ENCODE results near the gene BCL2L13.
"Not testable (repeated sequence)": the region's sequence is repeated elsewhere in the genome, so short reads cannot be mapped to it uniquely, and the experiment has no call there.

Gene BCL2L13

DNA sequence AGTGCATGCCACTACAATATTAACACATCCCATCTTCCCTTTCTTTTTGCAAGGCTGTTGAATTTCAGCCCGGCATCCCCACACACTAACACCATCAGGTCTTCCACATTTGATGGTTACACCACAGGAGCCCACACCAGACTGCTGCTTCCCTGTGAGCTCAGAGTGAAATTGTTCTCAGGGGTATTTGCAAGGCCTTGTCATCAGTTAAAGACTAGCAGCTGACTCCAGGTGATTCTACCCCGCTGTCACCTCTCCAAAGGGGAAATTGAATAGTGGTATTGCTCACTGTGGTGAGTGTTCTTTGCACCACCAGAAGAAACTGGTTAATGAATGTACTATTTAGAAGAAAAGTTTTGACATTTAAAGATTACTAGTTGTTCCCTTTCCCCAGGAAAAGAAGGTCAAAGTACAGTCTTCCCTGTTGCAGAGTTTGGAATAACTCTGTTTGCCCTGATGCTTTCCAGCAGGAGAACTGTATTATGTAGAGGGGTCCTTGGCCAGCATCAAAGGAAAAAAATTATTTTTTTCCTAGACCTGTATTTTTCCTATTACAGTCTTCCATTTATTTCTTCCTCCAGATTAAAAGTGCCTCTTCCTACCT, 93.8 kb downstream of the BCL2L13 start:
- no peak for DNase-seq

DNA sequence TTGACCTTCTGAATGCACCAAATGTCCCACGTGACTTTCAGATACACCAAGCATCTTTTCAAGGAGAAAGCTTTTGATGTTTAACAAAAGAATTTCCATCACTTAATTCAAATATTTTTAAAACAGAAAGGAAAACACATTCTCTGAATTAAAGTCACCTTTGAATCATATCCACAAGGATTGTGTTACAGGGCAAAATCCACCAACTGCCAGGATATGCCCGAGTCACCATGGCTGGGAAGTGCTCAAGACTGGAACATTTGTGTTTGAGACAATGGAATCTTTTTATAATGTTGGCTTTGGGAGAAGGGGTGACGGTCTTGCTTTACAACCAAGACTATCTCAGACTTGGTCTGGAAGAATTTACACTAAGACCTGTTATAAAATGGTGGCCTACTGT, 94.9 kb downstream of the BCL2L13 start:
- DNase-seq: no peak

DNA sequence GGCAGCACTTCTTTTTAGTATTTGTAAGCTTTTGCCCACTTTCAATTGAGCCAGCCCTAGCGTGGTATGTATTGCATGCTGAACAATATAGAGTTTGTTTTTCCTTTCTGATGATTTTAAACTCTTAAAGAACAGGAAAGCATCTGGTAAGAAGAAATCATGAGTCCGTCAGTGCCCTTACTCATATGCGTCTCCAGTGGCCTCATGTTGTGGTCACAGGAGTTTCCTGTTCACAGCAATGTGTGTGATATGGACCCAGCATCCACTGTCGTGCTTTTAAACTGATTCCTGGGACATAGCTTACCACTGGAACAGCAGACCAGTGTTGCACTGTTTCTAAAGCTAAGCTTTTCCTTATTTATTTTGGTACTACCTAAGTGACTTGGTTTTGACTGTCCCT, 95.6 kb downstream of the BCL2L13 start:
- DNase-seq: no peak

DNA sequence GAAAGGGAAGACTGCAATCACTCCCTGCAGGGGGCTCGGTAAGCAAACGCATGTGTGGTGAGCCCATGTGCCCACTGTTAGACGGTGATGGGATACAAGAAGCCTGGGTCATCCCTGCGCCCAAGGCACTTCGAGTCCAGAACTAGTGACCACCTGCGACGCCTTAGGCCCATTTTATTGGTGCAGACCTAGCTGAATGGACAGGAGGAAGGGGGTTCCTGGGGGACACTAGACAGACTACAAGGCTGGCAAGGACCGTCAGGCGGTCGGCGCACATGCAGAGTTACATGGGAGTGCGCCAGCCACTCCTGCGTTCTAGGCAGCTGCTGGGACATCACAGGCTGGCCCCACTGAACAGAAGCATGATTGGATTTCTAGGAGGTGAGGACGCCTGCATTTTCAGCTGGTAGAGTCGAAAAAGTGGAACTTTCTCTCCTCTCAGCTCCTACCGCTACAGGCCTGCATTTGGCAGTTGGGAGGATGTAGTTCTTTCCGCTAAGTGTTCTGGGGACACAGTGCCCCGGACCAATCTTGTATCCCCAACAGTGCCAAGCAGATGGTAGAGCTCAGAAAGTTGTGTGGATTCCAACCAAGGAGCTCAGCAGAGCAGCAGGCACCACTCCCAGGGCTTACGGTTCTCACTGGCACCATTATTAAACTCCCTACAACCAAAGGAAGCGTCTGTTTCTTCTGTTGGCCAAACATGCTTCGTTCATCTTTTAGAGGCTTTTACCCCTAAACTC, 100.0 kb downstream of the BCL2L13 start:
- no peak for DNase-seq

DNA sequence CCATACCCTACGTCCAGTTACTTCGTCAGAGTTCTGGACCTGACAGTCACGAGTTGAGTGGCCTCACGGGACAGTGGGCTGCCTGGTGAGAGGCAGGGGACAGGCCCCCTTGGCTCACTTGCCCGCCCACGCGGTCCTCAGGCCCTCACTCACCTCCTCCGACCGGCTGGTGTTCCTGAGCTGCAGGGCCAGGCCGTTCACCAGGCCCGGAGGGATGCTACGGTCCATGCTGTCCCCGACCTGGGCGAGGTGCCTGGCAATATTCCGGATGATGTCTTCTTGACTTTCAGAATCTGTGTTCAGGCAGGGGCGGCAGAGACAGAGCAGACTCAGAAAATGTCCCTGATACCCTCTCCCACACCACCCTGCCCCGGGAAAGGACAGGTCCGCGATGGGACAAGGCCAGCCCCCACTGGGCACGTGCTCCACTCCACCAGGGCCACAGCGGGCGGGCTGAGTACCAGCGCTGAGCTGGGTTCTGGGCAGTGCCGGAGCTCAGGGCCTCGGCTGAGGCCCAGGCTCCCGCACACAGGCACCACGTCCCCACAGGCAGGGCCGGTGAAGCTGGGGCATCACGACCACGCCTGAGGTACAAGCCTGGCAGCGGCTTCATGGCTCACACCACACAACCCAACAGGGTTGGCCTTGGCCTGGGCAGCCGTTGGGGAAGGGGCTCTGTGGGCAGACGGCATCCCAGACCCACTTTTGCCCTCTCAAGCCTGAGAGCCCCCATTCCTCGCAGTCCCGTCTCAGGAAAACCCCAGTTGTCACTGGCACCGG, 100.8 kb downstream of the BCL2L13 start:
- DNase-seq: no peak

DNA sequence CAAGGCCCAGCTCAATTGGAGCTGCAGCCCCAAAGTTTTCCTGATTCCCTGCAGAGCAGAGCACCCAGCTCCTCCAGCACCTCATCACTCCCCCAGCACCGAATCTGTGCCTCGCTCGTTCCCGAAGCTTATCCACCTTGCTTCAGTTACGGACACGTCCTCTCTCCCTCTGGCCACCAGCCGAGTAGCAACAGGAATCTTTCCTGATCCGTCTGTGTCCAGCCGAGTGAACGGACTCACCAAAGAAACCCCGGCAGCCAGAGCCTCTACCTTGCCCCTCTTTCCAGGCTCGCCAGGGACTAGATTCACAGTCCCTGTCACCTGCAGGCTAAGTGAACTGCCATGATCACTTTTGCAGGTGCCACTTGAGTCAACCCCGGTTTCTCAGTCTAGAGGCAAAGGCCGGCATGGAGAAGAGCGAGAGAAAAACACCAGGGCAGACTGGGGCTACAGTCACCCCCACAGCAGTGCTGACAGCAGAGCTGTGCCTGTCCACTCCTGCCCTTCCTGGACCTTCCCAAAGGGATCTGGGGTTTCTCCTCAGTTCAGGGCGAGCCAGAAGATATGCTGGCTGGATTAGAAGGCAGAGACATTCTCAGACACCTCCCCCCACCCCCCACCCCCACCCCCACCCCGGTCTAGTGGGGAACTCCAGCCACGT, 103.4 kb downstream of the BCL2L13 start:
- DNase-seq: no peak

DNA sequence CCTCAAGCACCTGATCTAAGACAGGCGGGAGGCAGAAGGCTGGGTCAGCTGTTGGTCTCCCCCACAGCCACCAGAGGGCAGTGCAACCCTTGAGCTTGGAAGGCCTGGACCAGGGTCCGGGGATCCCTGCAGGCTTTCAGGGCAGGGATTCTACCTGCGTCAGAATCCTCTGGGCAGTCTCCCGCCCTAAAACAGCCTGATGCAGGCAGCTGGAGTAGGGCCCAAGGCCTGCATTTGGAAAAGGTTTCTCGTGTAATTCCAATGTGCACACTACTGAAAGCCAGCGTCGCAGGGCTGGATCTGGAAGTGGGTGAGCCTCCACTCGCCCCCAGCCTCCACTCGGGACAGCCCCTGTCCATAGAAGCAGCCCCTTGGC, 104.0 kb downstream of the BCL2L13 start:
- DNase-seq: peak; percentile 60 to 72

DNA sequence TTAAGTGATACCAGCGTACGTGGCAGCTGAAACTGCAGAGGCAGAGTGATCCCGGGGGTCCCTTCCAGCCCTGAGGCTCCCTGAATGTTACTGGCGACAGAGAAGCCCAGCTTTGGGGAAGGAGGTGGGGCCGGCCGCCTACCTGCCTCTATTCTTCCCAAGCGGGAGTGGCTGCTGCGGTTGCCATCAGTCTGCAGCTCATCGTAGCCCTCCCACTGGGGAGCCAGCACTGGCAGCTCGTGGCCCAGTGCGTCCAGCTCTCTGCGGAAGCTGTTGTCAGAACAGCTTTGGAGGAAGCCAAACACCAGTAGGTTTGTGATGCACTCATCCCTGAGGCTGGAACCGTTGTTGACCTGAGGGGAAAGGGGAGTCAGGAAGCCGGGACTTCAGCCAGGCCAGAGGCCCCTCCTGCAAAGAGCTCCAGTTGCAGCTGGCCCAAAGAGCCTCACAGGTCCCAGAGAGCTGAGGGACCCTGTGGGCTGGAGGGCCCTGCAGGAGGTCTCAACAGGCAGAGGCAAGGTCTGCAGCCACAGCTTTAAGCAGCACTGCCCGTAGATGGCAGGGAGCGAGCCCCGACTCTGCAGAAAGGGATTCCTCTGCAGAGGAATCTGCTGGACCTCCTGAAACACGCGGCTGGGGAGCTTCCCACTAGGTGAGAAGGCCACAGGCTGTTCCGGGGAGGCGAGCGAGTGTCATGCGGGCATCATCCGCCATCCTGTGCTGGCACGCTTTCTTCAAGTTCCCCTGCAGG, 105.3 kb downstream of the BCL2L13 start:
- no peak for DNase-seq

DNA sequence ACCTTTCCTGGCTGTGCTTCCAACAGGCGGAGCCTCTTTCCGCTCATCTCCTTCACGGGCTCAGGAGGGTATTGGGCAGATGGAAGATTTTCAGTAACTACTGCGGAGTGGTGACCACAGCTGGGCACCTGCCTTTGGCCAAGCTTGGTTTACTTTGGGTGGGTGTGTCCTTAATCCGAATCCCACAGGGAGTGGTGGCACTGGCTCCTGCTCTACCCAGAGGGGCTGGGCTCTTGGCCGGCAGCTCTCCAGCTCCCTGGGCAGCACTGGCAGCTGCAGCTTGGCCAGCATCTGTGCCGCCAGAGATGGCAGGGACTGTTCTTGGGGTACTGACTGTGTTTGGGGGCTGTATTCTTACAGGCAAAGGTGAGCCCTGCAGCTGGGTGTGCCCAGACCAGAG, 105.9 kb downstream of the BCL2L13 start:
- peak in 1 of 2 experiments; percentile 1 for DNase-seq

DNA sequence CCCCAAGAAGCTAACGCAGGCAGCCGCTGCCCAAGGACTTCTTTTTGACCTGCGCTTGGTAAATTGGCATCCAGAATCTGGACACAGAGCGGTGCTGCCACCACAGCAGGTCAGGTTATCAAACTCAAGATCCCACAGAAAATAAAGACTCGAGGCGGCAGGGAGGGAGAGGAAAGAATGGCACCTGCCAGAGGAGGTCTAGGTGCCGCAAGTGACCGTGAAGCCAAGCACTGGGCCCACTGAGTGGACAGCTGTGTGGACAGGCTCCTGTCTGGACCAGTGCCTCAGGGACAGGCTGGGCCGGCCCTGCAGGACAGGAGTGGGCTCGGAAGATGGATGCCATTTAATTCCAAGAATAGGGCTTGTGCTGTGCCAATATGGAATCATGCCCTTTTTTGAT, 108.4 kb downstream of the BCL2L13 start:
- no peak for DNase-seq

DNA sequence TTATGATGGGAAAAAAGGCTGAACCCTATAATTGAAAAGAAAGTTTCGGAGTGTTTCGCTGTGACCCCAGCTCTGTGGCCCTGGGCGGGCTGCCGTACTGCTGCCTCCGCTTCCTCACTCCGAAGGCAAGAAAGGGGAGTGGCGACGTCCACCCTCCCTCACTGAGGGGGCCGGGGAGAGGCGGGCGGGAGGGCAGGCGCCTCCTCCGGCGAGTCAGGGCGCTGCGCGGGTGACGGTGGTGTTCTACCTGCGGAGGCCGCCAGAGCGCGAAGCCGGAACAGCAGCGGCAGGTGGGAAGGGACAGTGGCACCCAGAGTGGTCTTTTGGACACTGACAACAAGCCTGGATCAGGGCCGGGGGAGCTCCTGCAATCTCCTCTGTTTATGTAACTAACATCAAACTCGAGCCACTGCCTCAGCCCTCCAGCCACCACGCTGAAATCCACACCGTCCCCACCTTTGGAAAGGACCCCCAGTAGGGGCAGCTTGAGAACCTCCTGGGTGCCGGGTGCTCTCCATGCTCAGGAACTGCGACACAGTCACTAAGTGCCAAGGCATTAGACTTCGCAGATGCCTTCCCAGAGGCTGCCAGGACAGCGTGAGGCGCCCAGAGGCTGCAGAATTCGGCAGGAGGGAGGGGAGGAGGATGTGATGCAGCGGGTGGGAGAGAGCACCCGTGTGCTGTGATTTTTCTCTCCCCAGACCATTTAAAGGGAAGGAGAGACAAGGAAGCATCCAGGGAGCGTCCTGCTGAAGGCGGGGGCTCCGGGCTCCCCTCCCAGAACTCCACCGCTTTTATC, 110.2 kb downstream of the BCL2L13 start:
- DNase-seq: no peak

DNA sequence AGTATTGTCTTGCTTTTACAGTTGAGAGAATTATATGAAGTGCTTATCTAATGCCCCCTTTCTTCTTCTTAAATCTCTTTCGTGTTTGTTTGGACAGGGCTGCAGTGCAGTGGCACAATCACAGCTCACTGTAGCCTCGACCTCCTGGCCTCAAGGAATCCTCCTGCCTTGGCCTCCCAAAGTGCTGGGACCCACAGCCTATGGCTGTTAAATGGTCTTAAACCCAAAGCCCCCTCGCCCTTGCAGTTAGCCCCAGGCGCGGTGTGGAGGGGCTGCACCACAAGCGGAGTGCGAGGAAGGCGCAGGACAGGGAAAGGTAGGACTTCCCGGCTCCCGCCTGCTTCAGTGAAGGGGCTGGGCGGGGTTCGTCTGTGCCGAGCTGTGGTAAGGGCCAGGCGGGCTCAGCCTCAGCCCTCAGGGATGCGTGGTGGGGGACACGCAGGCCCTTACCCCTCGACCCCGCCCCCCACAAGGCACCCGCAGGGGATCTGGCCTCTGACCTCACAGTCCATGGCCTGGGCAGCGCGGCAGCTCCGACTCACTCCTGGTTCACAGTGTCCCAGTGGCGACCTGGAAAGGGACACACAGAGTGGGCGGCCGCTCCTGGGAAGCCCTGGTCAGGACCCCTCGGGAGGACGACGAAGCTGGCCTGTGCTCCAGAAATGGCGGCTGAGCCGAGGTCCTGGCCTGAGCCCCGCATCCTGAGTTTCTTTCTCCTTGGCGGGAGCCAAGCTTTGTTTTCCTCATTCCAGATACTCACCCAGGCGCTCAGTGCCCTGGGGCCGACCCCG, 111.2 kb downstream of the BCL2L13 start:
- DNase-seq: no peak

DNA sequence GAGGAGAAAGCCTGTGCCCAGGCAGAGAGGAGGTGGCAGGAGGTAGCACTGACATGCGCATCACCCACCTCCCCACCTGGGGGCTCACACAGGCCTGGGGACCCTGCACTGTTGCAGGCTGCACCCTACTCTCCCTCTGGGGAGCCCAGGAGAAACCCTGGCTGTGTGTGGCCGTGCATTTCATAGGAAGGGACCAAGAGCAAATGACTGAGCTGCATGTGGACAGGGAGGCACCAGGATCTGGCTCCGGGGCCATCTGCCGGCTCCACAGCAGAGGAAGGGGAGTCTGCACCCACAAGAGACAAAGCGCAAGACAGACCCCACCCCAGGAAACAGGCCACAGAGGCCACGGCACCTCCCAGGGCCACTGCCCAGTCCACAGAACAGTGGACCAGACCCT, 113.0 kb downstream of the BCL2L13 start:
- DNase-seq: no peak

DNA sequence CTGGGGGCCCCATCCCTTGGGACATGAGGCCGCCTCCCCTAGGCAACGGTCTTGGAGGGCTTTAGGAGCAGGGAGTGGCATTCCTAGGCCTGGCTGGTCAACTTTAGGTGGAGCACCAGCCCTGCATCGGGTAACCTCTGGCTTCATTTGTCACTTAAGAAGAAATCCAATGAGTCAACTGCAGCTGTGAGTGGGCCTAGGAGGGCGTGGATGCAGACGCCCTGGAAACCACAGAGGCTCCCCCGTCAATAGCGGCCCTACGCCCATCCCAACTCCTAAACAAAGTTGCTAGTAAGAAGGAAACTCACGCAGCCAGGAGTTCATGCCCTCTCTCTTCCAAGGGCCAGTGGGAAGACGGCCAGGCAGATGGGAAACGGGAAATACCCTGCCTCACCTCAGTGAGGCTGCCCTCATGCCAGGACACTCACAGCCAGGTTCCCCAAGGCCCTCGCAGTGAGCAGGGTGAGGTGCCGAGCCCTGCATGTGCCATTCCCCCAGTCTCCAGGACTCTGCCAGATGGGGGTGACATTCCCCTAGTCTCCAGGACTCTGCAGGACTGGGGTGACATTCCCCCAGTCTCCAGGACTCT, 114.9 kb downstream of the BCL2L13 start:
- no peak for DNase-seq

DNA sequence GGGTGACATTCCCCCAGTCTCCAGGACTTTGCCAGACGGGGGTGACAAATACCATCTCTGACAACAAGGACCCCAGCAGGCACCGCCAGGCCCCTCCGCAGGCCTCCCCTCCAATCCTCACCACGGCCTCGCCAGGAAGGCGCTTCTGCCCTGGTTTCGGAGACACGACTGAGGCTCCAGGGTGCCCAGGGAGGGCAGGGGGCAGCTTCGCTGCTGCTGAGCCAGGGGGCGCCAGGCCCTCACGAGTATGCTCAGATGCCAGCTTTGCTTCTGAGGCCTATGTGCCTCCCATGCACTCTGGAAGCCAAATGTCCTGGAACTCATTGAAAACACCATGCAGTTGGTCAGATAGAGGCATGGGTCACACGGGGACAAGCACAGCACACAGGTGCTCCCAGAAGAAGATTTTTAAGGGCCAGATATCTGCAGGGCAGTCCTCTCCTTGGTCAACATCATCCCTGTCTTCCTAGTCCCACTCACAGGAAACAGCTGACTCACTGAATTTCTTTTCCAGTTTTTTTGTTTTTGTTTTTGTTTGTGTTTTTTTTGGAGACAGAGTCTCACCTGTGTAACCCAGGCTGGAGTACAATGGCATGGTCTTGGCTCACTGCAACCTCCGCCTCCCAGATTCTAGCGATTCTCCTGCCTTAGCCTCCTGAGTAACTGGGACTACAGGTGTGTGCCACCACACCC, 115.8 kb downstream of the BCL2L13 start:
- DNase-seq: peak; percentile 12 to 27

DNA sequence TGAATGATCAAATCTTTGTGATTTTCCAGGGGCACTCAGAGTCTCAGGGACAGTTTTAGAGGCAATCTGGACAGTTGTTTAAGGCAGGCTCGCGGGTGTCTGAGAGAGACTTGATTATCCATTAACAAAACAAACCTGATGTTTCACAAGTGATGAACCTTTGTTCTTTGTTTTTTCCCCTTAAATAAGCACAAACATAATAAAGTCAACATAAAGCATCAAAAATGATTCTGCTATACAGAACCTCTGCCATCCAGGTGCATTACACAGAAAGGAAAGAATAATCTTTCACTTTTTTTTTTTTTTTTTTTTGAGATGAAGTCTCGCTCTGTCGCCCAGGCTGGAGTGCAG, 122.6 kb downstream of the BCL2L13 start:
- DNase-seq: no peak

DNA sequence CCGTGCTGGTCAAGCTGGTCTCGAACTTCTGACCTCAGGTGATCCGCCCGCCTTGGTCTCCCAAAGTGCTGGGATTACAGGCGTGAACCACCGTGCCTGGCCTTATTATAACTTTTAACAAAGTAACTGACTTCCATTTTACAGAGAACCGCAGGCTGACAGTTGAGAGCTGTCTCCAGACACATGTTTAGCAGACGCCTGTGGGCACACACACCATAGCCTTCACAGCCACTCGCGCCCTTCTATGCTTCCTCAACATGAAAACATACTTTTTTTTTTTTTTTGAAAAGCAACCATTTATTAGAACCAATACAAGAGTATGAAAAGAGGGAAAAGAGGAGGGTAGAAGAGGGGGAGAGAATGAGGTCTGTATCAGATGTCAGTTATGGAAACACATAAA, 124.9 kb downstream of the BCL2L13 start:
- not testable (repeated sequence) for DNase-seq

DNA sequence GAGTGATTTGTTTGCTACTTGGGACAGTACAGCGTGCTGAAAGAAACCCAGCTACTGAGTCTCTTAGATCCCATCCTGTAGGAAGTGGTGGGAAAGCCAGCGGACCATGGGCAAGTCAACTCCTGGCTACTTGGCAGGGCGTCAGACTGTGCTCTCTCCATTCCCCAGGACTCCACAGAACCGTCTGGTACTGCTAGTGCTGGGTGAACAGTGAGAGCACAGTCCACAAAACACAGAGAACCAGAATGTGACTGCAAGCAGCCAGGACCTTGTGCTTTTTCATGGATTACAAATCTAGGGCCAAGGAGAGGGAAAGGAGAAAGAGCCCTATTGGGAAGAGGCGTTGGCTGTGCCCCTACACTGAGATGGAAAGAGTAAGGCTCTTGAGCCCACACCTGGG, 125.5 kb downstream of the BCL2L13 start:
- DNase-seq: no peak

DNA sequence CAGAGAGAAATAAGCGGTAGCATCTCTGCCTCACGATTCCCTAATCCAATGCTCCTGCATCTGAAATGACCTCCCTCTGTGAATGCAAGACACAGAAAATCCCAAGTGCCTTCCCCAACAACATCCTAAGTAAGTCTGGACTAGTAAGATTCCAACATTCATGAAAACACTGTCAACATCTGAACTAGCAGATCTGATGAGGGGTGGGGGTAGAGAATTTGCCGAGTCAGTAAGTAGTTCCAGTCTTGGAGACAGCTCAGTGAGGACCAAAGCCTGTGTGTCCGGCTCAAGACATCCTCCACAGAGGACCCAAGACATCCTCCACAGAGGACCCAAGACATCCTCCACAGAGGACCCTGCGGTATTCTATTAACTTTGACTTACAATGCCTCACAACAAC, 126.3 kb downstream of the BCL2L13 start:
- DNase-seq: not testable (repeated sequence)

Data from SHP77 (cell line).